GM04503 (cell line): Measurements from ENCODE around the gene PNPLA3.

ENCODE experiments used
- DNase-seq: peaks from one replicate; pipeline ENCODE4 v3.0.0-alpha.2; 2012; ENCODE audit warnings: low read depth

Gene PNPLA3

DNA sequence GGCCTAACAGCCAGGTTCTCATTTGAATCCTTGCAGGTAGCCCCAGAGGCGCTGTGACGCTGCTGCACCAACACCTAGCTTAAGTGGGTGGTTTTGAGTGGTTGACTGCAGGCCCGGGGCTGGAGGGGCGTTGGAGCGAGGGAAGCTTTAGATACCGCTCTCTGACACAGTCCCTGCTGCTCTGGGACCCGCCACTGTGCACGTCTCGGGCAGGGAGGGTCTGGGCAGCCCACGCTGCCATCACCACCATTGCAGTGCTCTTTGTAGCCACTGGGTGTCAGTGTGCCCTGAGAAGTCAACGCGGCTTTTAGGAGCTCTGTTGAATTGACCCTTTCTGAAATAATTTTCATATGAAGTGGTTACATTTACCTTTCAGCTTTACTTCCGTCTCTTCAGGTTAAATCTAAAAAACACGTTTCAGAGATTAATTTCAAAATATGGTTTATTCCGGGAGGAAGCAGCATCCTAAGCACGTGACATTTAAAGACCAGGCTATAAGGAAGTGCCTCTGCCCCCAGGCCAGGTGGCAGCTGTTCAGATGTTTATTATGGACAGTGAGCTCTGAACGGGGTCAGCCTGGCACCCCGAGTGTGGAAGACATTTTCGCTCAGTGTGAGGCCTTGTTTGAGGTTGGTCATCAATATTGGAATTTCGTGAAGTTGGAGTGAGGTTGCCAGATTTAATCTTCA lies 69.6 kb downstream of the PNPLA3 start:
- DNase-seq: peak; percentile 11

DNA sequence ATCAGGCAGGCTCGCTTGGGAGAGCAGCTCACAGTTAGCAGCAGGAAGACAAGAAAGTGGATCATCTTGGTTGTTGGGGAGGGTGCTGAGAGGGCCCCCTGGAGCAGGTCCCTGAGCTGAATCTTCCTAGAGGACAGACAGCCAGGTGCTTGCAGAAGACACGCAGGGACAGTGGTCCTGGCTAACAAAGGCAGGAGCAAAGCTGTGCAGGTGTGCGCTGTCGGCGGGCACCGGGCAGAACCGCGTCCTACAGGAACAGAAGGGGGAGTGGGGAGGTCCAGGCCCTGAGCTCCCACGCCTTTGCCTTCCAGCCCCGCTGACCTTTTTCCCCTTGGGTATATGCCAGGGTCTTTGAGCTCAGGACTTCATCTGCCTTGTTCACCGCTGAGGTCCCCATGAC lies 70.4 kb downstream of the PNPLA3 start:
- DNase-seq: no peak

DNA sequence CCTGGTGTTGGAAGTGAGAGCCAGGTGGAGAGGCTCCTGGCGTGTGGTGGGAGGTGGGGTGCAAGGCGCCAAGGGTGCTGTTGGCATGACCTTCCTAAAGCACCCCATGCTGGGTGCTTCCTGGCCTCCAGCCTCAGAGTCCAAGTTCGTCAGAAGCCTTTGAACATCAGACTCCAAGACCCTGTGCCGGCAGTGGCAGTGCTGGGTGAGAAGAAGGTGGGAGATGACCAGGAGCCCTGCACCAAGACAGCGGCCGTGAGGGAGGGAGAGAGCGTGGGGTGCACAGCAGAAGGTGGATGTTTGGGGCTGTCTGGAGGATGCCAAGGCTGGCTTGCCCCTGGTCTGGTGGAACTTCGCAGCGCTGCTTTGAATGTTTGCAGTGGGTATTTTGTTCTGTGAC lies 70.8 kb downstream of the PNPLA3 start:
- no peak for DNase-seq

DNA sequence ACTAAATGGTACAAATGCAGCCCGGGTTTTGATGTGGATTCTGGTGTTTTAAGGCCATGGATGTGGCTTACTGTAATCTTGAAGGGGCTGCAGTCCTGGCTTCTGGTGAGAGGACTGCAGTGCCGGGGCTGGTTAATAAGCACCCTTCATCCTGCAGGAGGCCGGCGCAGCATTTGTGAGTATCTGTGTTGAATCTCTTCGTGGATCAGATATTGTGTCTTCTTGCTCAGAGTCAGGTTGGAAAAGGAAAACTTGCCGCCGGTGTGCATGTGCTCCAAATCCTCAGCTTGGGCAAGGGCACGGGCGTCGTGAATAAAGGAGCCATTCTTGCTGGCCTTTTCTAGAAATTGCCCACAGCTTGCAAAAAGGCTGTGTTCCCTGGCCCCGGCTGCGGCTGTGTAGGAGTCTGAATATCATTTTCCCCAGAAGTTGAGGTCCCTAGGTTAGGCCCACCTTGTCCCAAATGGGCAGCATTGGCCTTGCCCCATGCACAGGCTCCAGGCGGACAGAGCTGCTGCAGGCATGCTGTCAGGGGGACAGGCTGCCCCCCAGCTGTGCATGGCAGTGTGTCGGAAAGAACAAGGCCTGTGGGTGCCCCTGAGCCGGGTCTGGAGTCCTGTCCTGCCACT lies 71.6 kb downstream of the PNPLA3 start:
- DNase-seq: no peak

DNA sequence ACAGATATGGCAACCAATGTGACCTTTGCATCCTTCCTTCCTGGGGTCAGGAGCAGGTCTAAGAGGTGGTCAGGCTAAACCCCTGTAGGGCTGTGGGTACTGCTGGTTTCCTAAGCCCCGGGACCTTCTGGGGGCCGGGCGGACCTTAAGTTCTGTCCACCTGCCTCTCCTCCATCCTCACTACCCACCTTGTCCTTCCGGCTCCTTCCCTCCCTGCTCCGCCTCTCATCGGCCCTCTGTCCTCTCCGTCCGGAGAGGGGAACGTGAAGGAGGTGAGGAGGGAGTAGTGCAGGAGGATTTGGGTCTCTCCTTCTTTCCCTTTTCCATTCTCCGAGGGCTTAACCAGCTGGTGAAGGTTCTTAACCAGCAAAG lies 72.2 kb downstream of the PNPLA3 start:
- DNase-seq: no peak

DNA sequence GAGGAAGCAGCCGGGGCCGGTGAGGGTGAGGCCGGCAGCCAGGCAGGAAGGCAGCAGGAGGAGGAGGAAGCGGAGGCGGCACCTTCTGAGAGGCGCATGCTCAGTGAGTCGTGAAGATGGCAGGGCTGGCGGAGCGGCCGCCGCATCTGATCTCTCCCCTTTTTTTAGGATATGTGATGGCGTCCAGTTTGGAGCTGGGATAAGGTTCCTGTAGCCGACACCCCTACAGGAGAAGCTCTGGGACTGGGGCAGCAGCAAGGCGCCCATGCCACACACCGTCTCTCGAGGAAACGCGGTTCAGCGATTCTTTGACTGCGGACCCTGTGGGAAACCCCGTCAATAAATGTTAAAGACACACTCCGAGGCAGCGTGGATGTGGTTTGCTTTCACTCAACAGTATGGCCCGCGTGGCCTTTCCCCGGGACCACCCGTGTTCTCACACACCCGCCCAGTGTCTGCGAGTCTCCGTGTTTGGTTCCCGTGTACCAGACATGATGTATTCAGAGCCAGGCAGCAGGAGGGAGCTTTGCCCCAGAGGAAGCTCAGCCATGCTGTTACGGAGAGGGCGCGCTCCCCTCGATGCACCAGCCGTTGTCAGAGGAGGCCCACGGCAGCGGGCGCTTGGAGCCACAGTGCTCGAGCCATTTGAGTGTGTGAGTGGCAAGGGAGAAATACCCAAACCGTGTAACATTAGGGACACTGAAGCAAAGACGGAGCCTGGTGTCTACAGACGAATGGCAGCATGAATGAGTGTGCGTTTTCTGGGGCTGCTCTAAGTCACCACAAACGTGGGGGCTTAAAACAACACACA lies 72.8 kb downstream of the PNPLA3 start:
- DNase-seq: no peak

DNA sequence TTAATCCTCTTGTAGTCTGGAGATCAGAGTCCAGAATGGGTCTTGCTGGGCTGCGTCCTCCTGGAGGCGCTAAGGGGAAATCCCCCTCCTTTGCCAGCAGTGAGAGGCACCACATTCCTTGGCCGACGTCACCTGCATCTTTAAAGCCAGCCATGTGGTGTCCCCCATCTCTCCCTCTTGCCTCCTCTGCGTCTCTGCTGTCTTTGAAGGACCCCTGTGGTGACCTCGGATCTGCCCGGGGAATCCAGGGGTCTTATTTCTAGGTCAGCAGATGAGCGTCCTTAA lies 73.3 kb downstream of the PNPLA3 start:
- no peak for DNase-seq
